CD4-positive, alpha-beta T cell treated with Interleukin-2 at 100 ng/mL for 4 hours (primary cell): ENCODE measurements around the gene CACNA2D3.

Source experiments
- DNase-seq: peaks from one replicate; pipeline ENCODE4 v3.0.0-alpha.2; 2020; ENCODE audit warnings: low spot score

The CACNA2D3 gene

GRCh38 chr3:54681706-54682105 lies 559.4 kb downstream of the CACNA2D3 start:
- DNase-seq: no peak

DNA sequence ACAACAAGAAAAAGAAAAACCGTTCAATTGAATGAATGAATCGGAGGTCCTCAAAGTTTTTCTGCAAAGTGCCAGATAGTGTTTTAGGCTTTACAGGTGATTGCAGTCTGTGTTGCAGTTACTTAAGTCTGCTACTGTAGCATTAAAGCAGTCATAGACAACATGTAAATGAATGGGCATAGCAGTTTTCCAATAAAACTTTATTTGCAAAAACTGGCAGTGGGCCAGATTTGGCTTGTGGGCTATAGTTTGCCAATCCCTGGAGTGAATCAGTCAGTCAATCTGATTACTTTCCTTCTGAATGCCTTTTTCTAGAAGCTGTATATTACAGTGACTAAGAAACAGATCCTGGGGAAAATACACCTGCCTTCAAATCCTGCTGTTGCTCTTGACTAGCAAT lies 562.9 kb downstream of the CACNA2D3 start:
- DNase-seq: no peak

DNA sequence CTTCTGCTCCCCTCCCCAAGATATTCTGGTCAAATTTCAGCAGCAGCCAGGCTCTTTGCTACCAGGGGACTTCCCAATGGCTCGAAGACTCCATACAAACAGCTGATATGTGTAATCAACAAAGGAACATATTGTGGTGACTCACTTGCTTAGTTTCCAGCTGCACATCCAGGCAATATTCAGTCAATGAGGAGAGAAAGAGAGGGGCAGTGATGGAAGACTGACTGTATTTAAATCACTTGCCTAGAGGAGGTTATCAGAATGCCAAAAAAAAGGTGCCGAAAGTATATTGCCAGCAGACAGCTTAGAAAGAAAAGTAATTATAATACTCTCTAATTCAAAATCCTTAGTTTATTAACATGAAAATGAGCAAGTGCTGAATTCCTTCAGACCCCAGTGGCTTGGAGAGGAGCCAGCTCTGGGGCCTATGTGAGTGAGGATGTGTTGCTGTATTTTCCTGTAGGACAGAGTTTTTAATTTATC lies 569.0 kb downstream of the CACNA2D3 start:
- no peak for DNase-seq

GRCh38 chr3:54696313-54696712 lies 574.0 kb downstream of the CACNA2D3 start:
- DNase-seq: no peak

DNA sequence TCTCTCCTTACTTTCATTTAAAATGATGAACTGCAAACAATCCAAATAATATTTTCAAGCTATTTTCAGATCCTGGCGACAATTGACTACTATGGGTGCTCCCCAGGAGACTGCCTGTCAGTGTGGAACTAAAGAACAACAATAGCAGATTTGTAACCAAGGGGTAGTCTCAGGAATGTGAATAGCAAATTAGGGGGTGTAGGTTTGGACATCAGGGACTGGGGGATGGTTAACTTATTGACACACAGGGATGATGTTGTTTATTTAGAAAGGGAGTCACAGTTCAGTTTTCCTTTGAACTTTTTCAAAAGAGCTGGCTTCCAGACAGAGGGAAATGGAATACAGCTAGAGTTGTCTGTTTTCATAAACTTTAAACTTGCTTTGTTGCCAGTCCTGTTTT lies 575.7 kb downstream of the CACNA2D3 start:
- no peak for DNase-seq

DNA sequence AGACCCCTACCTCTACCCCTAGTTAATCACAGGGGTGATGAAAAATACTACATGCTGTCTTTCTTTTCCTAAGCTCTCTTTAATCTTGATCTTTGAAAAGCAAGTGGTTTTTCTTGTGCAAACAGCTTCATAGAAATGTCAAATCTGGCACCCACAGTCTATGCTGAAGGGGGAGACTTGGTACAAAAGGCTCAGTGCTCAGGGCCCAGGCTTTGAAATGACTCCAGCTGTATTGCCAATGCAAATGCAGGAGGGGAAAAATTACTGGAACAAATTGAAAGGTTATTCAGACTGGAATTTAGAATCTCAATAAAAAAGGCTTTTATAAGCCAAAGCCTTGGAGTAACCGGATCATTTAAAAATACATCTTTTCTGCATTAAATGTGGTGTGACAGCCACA lies 581.6 kb downstream of the CACNA2D3 start:
- no peak for DNase-seq

GRCh38 chr3:54705730-54706129 lies 583.4 kb downstream of the CACNA2D3 start:
- no peak for DNase-seq

DNA sequence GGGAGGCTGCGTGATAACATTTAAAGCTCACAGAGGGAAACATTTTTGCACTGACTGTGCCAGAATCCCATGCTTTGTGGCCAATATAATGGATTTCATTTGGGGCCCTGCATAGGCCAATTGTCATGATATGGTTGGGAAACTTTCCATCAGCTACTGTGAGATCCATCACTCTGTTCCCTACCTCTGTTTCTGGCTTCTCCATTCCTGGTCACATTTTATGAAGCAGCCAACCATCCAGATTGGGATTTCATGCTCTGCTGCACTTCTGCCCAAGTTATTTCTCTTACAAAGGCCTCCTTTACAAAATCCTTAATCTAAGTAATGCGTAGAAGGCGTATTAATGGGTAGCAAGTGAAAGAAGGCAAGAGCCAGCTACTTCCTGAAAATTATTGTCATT lies 584.4 kb downstream of the CACNA2D3 start:
- no peak for DNase-seq

GRCh38 chr3:54709785-54710184 lies 587.4 kb downstream of the CACNA2D3 start:
- no peak for DNase-seq

- no peak for DNase-seq
These were observed 588.6 kb downstream of the CACNA2D3 start for GRCh38 chr3:54710954-54711353.

- no peak for DNase-seq
These were observed 590.2 kb downstream of the CACNA2D3 start for GRCh38 chr3:54712539-54712938.

DNA sequence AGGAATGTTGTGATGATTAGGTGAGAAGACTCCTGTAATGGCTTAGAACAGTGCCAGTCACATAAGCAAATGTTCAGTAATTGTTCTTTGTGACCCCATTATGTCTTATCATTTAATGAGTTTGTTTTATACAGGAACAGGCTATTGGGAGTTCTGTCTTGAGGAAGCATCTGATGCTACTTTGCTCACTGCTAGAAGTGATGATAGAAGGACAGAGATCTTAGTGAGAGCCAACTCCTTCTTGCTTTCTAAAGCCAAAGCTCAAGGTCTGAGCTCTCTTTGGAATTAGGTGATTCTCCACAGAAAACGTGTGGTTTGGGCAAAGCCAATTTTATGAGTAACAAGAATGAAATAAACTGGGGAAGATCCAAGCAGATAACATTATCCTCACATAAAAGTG lies 590.7 kb downstream of the CACNA2D3 start:
- no peak for DNase-seq

DNA sequence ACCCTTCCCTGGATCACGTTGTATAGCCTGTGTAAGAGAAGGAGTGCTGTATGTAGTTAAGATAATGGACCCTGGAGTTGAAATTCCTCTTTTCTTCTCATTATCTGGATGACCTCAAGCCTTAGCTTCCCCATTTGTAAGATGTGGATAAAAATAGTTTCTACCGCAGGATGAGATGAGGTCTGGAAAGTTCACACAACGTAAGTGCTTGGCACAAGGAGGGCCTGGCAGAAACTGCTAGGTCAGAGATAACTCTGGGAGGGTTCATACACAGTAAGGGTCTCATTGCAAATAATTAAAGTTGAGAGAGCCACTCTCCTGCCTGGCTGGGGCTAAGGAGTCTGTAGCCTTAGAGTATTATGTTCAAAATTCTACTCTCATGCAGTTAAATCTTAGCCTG lies 591.1 kb downstream of the CACNA2D3 start:
- DNase-seq: no peak

GRCh38 chr3:54714035-54714434 lies 591.7 kb downstream of the CACNA2D3 start:
- DNase-seq: no peak

- no peak for DNase-seq
These were observed 595.2 kb downstream of the CACNA2D3 start for GRCh38 chr3:54717506-54717905.

DNA sequence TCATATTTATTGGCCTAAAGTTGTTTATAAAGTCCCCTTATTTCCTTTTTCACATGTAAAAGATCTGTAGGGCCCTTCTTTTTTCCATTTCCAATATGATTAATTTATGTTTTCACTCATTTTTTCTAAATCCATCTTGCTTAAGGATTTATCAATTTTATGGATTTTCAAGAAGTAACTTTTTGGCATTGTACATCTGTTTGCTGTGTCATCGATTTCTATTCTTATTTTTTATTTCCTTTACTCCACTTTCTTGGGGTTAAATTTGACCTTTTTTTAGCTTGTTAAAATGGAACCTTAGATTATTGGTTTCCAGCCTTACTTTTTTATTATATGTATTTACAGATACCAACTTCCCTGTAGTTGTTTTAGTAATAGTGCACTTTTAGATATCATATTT lies 597.6 kb downstream of the CACNA2D3 start:
- no peak for DNase-seq

DNA sequence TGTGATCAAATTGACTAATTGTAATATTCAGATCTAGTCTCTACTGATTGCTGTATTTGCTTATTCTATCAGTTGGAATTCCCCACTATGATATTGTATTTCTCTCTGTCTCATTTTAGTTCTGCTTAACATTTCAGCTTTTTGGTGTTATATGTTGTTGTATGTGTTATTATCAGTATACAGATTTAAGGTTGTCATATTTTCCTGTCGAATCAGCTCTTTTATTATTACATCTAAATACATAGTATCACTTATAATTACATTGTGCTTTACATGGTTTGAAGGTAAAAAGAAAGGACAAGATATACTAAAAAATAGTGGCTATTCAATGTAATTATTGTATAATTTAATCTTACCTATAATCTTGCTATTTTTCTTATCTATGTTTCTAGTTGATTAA lies 598.3 kb downstream of the CACNA2D3 start:
- no peak for DNase-seq

DNA sequence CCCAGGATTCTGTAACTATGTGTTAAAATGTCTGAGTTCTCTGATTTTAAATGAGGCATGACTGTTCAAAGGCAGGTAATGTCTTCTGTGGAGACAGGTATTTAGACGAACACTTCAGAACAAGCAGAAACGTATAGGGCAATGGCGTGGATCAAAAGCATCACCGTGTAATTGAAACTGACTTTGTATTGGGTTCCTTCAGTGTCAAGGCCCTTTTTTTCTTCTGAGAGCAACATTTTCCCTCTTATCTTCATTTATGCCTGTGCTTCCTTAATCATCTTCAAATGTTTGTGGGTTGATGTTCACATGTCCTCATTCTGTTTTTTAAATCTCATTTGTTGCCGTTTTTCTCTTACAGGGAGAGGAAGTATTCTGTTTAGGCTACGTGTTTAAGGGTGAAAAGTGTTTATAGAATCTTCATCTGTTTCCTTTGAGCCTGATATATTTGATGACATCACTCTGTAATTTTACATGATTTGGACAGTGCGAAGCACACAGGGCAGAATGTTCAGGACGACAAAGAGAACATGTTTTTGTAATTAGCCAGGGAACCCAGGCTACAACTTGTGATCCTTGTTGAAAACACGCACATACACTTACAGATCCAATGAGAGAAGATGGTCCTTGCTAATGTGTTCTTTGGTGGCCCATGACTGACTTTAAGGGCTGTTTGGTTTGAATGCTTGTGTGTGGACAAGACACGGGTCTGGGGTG lies 609.5 kb downstream of the CACNA2D3 start:
- DNase-seq: no peak

DNA sequence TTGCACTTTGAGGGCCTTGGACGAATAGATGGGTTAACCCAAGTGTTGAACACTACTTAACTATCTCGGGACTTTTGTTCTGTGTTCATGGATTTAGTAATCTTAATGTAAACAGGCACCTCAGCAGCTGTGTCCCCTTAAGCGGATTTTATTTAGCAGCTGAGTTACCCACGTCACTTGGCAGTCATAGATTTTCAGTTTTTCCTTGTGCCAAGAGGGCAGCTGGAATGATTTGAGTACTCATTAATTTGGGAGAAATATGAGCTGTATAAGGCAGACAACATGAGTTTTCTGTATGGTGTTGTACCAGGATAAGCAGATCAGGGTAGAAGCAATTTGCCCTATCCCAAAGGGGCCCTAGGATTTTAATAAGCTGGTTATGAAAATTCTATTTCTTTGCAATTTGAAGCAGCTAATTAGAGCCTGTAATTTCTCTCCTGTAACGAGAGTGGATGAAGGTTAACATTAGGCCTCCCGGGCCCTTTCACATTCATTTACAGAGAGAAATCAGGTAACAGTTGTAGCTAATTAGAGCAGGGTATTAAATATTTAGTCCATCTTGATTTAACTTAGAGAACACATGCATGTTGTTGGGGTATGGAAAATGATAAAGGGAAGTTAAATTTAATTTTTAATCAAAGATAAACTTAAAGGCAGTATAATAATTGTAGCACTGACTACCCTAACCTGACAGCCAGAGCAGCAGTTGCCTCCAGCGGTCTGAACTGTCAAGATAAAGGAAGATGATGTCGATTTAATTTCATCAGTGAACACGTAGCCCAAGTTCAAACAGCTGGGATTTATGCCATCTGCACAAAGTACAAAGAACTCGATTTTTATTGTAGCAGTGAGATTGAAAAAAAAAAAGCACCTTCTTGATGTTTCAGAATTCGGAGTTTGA lies 611.0 kb downstream of the CACNA2D3 start:
- DNase-seq: no peak

- DNase-seq: no peak
These were observed 614.1 kb downstream of the CACNA2D3 start for GRCh38 chr3:54736459-54736858.

DNA sequence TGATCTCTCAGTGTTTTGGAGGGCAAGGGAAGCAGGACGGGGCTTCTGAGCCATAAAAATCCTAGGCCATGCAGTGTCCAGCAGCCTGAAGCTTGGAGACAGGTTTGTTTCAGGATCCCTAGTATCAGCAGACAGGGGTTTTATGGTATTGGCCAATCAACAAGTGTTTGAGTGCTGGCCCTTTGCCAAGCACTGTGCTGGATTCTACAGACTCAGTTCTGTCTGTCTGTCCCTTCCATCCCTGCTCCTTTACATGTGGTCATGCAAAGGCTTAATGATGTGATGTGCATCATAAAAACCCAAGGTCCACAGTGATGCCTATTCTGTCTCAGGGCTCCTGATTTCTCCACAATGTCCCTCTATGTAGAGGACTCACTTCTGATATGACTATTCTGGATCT lies 621.4 kb downstream of the CACNA2D3 start:
- no peak for DNase-seq

DNA sequence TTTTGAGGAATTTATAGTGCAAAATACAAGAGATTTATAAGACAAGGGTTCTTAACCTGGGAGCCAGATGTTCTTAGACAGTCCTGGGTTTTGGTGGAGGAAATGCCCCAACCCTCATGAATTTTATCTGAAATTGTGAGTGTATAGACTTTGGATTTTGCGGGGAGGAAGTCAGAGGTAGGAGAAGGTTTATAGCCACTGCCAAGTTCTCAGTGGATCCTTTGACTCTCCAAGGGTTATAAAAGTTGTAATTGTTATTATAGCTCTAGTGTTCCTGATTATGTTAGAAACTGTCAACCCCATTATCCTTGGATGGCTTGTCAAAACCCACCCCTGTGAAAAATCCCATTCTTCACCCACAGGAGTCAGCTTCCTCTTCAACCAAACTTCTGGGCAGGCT lies 621.9 kb downstream of the CACNA2D3 start:
- DNase-seq: no peak

GRCh38 chr3:54745843-54746242 lies 623.5 kb downstream of the CACNA2D3 start:
- DNase-seq: no peak
